Measurements from ENCODE around the gene DOK6.

The DOK6 gene

GRCh38 chr18:69584429-69584828 lies 183.7 kb downstream of the DOK6 start:
- no peak for DNase-seq
- Histone ChIP-seq H3K36me3 (ENCODE audit: control insufficient read depth in 4 of 4, insufficient read depth in 4 of 4, low read length in 3 of 4) (no peaks in the 10 kb centered on the region), H3K27me3 (replicated peaks in 2 of 5; ENCODE audit: control insufficient read depth in 4 of 5, insufficient read depth in 5 of 5, low read length in 4 of 5) (no peaks in the 10 kb centered on the region), H3K27ac (ENCODE audit: insufficient read depth in 1 of 2, low read depth in 1 of 2, low read length in 2 of 2, poor library complexity in 1 of 2, severe bottlenecking in 2 of 2) (no peak overlapping the region), H3K4me3 (ENCODE audit: control insufficient read depth in 1 of 7, extremely low read depth in 1 of 7, insufficient read depth in 4 of 7, low read depth in 2 of 7, low read length in 6 of 7) (no peak overlapping the region), H3K9me3 (ENCODE audit: control extremely low read depth in 1 of 5, control insufficient read depth in 4 of 5, insufficient read depth in 2 of 5, low read depth in 1 of 5, low read length in 4 of 5) (no peaks in the 10 kb centered on the region), H3K4me1 (ENCODE audit: control extremely low read depth in 1 of 4, control insufficient read depth in 4 of 4, insufficient read depth in 4 of 4, low read length in 3 of 4) (no peaks in the 10 kb centered on the region)
- 96% methylated on average over 6 of the region's 6 CpGs for WGBS (ENCODE audit: insufficient coverage)
- ChIA-PET CTCF (no interaction called here), POLR2A (no interaction called here)

- WGBS (ENCODE audit: insufficient coverage), result no CpG with 5 or more reads among the region's 1 CpG
- no peaks in the 10 kb centered on the region for H3K27me3 ChIP-seq (replicated peaks in 2 of 5; ENCODE audit: control insufficient read depth in 4 of 5, insufficient read depth in 5 of 5, low read length in 4 of 5)
- DNase-seq, result no peak
- CTCF ChIA-PET, result no interaction called here
- H3K4me1 ChIP-seq (ENCODE audit: control extremely low read depth in 1 of 4, control insufficient read depth in 4 of 4, insufficient read depth in 4 of 4, low read length in 3 of 4), result no peaks in the 10 kb centered on the region
- H3K9me3 ChIP-seq (ENCODE audit: control extremely low read depth in 1 of 5, control insufficient read depth in 4 of 5, insufficient read depth in 2 of 5, low read depth in 1 of 5, low read length in 4 of 5), result no peaks in the 10 kb centered on the region
- no peak overlapping the region for H3K4me3 ChIP-seq (ENCODE audit: control insufficient read depth in 1 of 7, extremely low read depth in 1 of 7, insufficient read depth in 4 of 7, low read depth in 2 of 7, low read length in 6 of 7)
- no peak overlapping the region for H3K27ac ChIP-seq (ENCODE audit: insufficient read depth in 1 of 2, low read depth in 1 of 2, low read length in 2 of 2, poor library complexity in 1 of 2, severe bottlenecking in 2 of 2)
- no peaks in the 10 kb centered on the region for H3K36me3 ChIP-seq (ENCODE audit: control insufficient read depth in 4 of 4, insufficient read depth in 4 of 4, low read length in 3 of 4)
- POLR2A ChIA-PET, result no interaction called here
These were observed 185.0 kb downstream of the DOK6 start for GRCh38 chr18:69585696-69586095.

- Histone ChIP-seq H3K4me3 (ENCODE audit: control insufficient read depth in 1 of 7, extremely low read depth in 1 of 7, insufficient read depth in 4 of 7, low read depth in 2 of 7, low read length in 6 of 7) (peak overlapping the region in 1 of 7 experiments; percentile 2), H3K36me3 (ENCODE audit: control insufficient read depth in 4 of 4, insufficient read depth in 4 of 4, low read length in 3 of 4) (no peaks in the 10 kb centered on the region), H3K4me1 (ENCODE audit: control extremely low read depth in 1 of 4, control insufficient read depth in 4 of 4, insufficient read depth in 4 of 4, low read length in 3 of 4) (no peaks in the 10 kb centered on the region), H3K27me3 (replicated peaks in 2 of 5; ENCODE audit: control insufficient read depth in 4 of 5, insufficient read depth in 5 of 5, low read length in 4 of 5) (no peaks in the 10 kb centered on the region), H3K9me3 (ENCODE audit: control extremely low read depth in 1 of 5, control insufficient read depth in 4 of 5, insufficient read depth in 2 of 5, low read depth in 1 of 5, low read length in 4 of 5) (no peaks in the 10 kb centered on the region), H3K27ac (ENCODE audit: insufficient read depth in 1 of 2, low read depth in 1 of 2, low read length in 2 of 2, poor library complexity in 1 of 2, severe bottlenecking in 2 of 2) (no peak overlapping the region)
- ChIA-PET POLR2A (no interaction called here), CTCF (no interaction called here)
- WGBS (ENCODE audit: insufficient coverage), result 65% methylated on average over 7 of the region's 7 CpGs
- DNase-seq, result no peak
These were observed 185.8 kb downstream of the DOK6 start for GRCh38 chr18:69586537-69586936.

GRCh38 chr18:69588301-69588700 lies 187.6 kb downstream of the DOK6 start:
- ChIA-PET POLR2A (no interaction called here), CTCF (no interaction called here)
- no peaks in the 10 kb centered on the region for H3K9me3 ChIP-seq (ENCODE audit: control extremely low read depth in 1 of 5, control insufficient read depth in 4 of 5, insufficient read depth in 2 of 5, low read depth in 1 of 5, low read length in 4 of 5)
- no peak for DNase-seq
- WGBS (ENCODE audit: insufficient coverage), result 100% methylated on average over 2 of the region's 3 CpGs
- H3K27me3 ChIP-seq (replicated peaks in 2 of 5; ENCODE audit: control insufficient read depth in 4 of 5, insufficient read depth in 5 of 5, low read length in 4 of 5), result no peaks in the 10 kb centered on the region
- no peaks in the 10 kb centered on the region for H3K4me1 ChIP-seq (ENCODE audit: control extremely low read depth in 1 of 4, control insufficient read depth in 4 of 4, insufficient read depth in 4 of 4, low read length in 3 of 4)
- H3K27ac ChIP-seq (ENCODE audit: insufficient read depth in 1 of 2, low read depth in 1 of 2, low read length in 2 of 2, poor library complexity in 1 of 2, severe bottlenecking in 2 of 2), result no peak overlapping the region
- H3K4me3 ChIP-seq (ENCODE audit: control insufficient read depth in 1 of 7, extremely low read depth in 1 of 7, insufficient read depth in 4 of 7, low read depth in 2 of 7, low read length in 6 of 7), result no peak overlapping the region
- no peaks in the 10 kb centered on the region for H3K36me3 ChIP-seq (ENCODE audit: control insufficient read depth in 4 of 4, insufficient read depth in 4 of 4, low read length in 3 of 4)

GRCh38 chr18:69590150-69590549 lies 189.5 kb downstream of the DOK6 start:
- Histone ChIP-seq H3K27ac (ENCODE audit: insufficient read depth in 1 of 2, low read depth in 1 of 2, low read length in 2 of 2, poor library complexity in 1 of 2, severe bottlenecking in 2 of 2) (no peak overlapping the region), H3K27me3 (replicated peaks in 2 of 5; ENCODE audit: control insufficient read depth in 4 of 5, insufficient read depth in 5 of 5, low read length in 4 of 5) (no peaks in the 10 kb centered on the region), H3K9me3 (ENCODE audit: control extremely low read depth in 1 of 5, control insufficient read depth in 4 of 5, insufficient read depth in 2 of 5, low read depth in 1 of 5, low read length in 4 of 5) (peaks cover 0 to 4% (median 0%) of the 10 kb centered on the region in 5 experiments), H3K4me1 (ENCODE audit: control extremely low read depth in 1 of 4, control insufficient read depth in 4 of 4, insufficient read depth in 4 of 4, low read length in 3 of 4) (no peaks in the 10 kb centered on the region), H3K4me3 (ENCODE audit: control insufficient read depth in 1 of 7, extremely low read depth in 1 of 7, insufficient read depth in 4 of 7, low read depth in 2 of 7, low read length in 6 of 7) (no peak overlapping the region), H3K36me3 (ENCODE audit: control insufficient read depth in 4 of 4, insufficient read depth in 4 of 4, low read length in 3 of 4) (no peaks in the 10 kb centered on the region)
- DNase-seq, result no peak
- ChIA-PET POLR2A (no interaction called here), CTCF (no interaction called here)
- WGBS (ENCODE audit: insufficient coverage), result 94% methylated on average over 2 of the region's 3 CpGs

- Histone ChIP-seq H3K4me3 (ENCODE audit: control insufficient read depth in 1 of 7, extremely low read depth in 1 of 7, insufficient read depth in 4 of 7, low read depth in 2 of 7, low read length in 6 of 7) (no peak overlapping the region), H3K27ac (ENCODE audit: insufficient read depth in 1 of 2, low read depth in 1 of 2, low read length in 2 of 2, poor library complexity in 1 of 2, severe bottlenecking in 2 of 2) (no peak overlapping the region), H3K27me3 (replicated peaks in 2 of 5; ENCODE audit: control insufficient read depth in 4 of 5, insufficient read depth in 5 of 5, low read length in 4 of 5) (no peaks in the 10 kb centered on the region), H3K36me3 (ENCODE audit: control insufficient read depth in 4 of 4, insufficient read depth in 4 of 4, low read length in 3 of 4) (peaks cover 0 to 3% (median 0%) of the 10 kb centered on the region in 4 experiments), H3K4me1 (ENCODE audit: control extremely low read depth in 1 of 4, control insufficient read depth in 4 of 4, insufficient read depth in 4 of 4, low read length in 3 of 4) (no peaks in the 10 kb centered on the region), H3K9me3 (ENCODE audit: control extremely low read depth in 1 of 5, control insufficient read depth in 4 of 5, insufficient read depth in 2 of 5, low read depth in 1 of 5, low read length in 4 of 5) (peaks cover 0 to 4% (median 2%) of the 10 kb centered on the region in 5 experiments)
- ChIA-PET POLR2A (no interaction called here), CTCF (no interaction called here)
- DNase-seq, result no peak
- WGBS (ENCODE audit: insufficient coverage), result 90% methylated on average over 2 of the region's 4 CpGs
These were observed 195.7 kb downstream of the DOK6 start for GRCh38 chr18:69596345-69596744.

GRCh38 chr18:69597561-69597960 lies 196.9 kb downstream of the DOK6 start:
- Histone ChIP-seq H3K4me1 (ENCODE audit: control extremely low read depth in 1 of 4, control insufficient read depth in 4 of 4, insufficient read depth in 4 of 4, low read length in 3 of 4) (no peaks in the 10 kb centered on the region), H3K9me3 (ENCODE audit: control extremely low read depth in 1 of 5, control insufficient read depth in 4 of 5, insufficient read depth in 2 of 5, low read depth in 1 of 5, low read length in 4 of 5) (peaks cover 0 to 6% (median 2%) of the 10 kb centered on the region in 5 experiments), H3K27me3 (replicated peaks in 2 of 5; ENCODE audit: control insufficient read depth in 4 of 5, insufficient read depth in 5 of 5, low read length in 4 of 5) (no peaks in the 10 kb centered on the region), H3K36me3 (ENCODE audit: control insufficient read depth in 4 of 4, insufficient read depth in 4 of 4, low read length in 3 of 4) (peaks cover 0 to 3% (median 0%) of the 10 kb centered on the region in 4 experiments), H3K4me3 (ENCODE audit: control insufficient read depth in 1 of 7, extremely low read depth in 1 of 7, insufficient read depth in 4 of 7, low read depth in 2 of 7, low read length in 6 of 7) (no peak overlapping the region), H3K27ac (ENCODE audit: insufficient read depth in 1 of 2, low read depth in 1 of 2, low read length in 2 of 2, poor library complexity in 1 of 2, severe bottlenecking in 2 of 2) (no peak overlapping the region)
- 100% methylated on average over 2 of the region's 5 CpGs for WGBS (ENCODE audit: insufficient coverage)
- ChIA-PET CTCF (no interaction called here), POLR2A (no interaction called here)
- no peak for DNase-seq

Measured in common myeloid progenitor, CD34-positive (primary cell).